HG03280 (cell line): ENCODE measurements around the gene HIBADH.
"Not testable (repeated sequence)": the region's sequence is repeated elsewhere in the genome, so short reads cannot be mapped to it uniquely, and the experiment has no call there.

Experiments
- ATAC-seq: cut with Tn5 transposase; IDR thresholded peaks from one replicate; pipeline ENCODE4 v1.9.1; 2021; ENCODE audit warnings: mild to moderate bottlenecking, moderate library complexity; ENCODE audit not compliant: unreplicated experiment

HIBADH gene

GRCh38 chr7:27513885-27514284 lies 148.8 kb downstream of the HIBADH start:
- ATAC-seq, result no peak

GRCh38 chr7:27511370-27511769 lies 151.3 kb downstream of the HIBADH start:
- ATAC-seq, result not testable (repeated sequence)

DNA sequence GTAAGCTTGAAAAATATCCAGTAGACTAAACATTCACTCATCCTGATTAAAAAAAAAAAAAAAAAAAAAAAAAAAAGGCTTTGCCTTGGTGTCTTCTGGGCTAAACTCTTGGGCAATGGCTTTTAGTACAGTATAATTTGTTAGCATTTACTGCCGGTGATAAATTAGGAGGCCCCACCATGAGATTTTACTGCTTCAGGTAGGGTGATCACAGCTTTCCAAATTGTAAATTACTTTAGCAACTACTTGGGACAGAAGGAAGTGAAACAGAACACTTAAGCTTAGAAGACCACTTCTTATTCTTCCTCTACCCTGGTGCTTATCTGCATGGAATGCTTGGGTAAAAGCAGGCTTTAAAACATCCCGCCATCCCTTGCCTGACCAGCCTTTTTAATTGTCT lies 152.1 kb downstream of the HIBADH start:
- no peak for ATAC-seq

- ATAC-seq, result not testable (repeated sequence)
These were observed 160.8 kb downstream of the HIBADH start for GRCh38 chr7:27501879-27502278.

GRCh38 chr7:27501001-27501400 lies 161.7 kb downstream of the HIBADH start:
- no peak for ATAC-seq

- ATAC-seq, result no peak
These were observed 170.5 kb downstream of the HIBADH start for GRCh38 chr7:27492224-27492623.

GRCh38 chr7:27491534-27491933 lies 171.1 kb downstream of the HIBADH start:
- ATAC-seq, result no peak

GRCh38 chr7:27487509-27487908 lies 175.2 kb downstream of the HIBADH start:
- no peak for ATAC-seq

DNA sequence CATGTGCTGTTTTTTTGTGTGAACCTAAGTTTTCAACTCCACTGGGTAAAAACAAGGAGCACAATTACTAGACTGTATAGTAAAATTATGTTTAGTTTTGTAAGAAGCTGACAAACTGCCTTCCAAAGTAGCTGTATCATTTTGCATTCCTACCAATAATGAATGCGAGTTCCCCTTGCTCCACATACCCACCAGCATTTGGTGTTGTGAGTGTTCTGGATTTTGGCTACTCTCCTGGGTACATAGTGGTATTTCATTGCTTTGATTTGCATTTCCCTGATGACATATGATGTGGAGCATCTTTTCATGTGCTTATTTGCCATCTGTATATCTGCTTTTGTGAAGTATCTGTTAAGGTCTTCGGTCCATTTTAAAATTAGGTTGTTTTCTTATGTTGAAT lies 178.2 kb downstream of the HIBADH start:
- ATAC-seq, result no peak

DNA sequence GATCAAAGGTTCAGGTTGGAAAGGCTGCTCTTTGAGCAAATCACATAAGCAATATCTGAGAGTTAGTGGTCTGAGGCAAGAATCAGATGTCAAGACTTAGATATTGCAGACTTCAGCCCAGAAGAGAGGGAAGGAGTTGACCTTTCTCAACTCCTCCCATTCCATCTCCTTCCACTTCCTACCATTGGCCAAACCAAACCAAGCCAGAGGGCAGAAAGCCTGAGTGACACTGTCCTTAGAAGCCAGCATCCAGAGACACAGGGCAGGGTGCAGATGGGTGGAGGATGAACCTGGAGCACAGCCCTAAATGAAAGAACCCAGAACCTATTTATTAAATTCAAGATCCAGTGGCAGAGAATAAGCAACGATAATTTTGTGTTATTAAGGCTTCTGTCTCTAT lies 180.5 kb downstream of the HIBADH start:
- no peak for ATAC-seq

- no peak for ATAC-seq
These were observed 184.1 kb downstream of the HIBADH start for GRCh38 chr7:27478556-27478955.

- no peak for ATAC-seq
These were observed 184.6 kb downstream of the HIBADH start for GRCh38 chr7:27478084-27478483.

GRCh38 chr7:27476493-27476892 lies 186.2 kb downstream of the HIBADH start:
- no peak for ATAC-seq
